ENCODE results near the gene FN1. TPM values are rescaled to one million over a fixed set of nuclear protein-coding genes. Genes with fewer than 3 reads are reported as not detected.

Gene FN1
- total RNA-seq, 2 donors from 2014 or later: 0.16 to 0.62 TPM

DNA sequence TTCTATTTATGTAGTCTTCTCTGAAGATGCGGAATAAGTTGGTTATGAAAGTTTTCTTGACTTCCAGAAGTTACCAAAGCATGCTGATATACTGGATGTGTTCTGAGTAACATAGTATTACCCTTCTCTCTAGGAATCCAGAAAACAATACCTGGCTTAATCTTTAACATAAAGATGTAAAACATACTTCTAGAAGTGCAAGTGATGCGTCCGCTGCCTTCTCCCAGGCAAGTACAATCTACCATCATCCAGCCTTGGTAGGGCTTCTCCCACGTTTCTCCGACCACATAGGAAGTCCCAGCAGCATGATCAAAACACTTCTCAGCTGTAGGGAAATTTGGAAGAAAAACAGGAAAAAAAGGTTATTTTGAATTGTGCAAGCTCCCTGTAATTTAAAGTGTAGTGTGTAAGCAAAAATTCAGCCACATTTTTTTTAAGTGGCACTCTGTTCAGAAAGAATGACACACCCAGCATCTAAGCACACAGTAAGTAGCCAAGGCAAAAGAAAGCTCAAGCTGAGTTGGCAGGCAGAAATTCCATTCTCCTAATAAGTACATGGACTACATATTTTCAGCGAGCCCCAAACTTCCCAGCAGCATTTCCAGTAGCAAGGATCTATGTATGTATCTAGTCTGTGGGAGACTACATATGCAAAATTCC, 5.2 kb downstream of the FN1 start:
- Mint-ChIP-seq H3K36me3 (peaks cover 0 to 4% of the 10 kb centered on the region in 2 donors), H3K9me3 (no peaks in the 10 kb centered on the region), H3K27ac (no peak overlapping the region)
- ATAC-seq (no peak), DNase-seq (ENCODE audit: low spot score in 2 of 2) (no peak)

DNA sequence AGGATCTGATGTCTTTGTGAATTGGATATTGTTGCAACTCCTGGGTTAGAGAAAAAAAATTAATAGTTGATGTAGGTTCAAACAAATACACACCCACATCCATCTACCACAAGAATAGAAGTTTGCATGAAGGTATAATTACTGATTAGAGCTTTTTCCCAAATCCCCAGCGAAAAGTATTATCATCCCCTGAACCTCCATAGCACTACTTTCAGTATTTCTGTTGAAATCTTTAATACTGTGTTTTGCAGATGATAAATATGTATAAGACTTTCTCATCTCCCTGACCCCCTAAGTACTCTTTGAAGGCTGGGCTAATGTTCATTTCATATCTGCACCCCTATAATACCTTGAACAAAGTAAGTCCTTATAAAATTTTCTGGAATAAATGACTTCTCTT, 6.4 kb downstream of the FN1 start:
- Mint-ChIP-seq H3K9me3 (no peaks in the 10 kb centered on the region), H3K27ac (no peak overlapping the region), H3K36me3 (no peaks in the 10 kb centered on the region)
- no peak for ATAC-seq
- DNase-seq (ENCODE audit: low spot score in 2 of 2): no peak

DNA sequence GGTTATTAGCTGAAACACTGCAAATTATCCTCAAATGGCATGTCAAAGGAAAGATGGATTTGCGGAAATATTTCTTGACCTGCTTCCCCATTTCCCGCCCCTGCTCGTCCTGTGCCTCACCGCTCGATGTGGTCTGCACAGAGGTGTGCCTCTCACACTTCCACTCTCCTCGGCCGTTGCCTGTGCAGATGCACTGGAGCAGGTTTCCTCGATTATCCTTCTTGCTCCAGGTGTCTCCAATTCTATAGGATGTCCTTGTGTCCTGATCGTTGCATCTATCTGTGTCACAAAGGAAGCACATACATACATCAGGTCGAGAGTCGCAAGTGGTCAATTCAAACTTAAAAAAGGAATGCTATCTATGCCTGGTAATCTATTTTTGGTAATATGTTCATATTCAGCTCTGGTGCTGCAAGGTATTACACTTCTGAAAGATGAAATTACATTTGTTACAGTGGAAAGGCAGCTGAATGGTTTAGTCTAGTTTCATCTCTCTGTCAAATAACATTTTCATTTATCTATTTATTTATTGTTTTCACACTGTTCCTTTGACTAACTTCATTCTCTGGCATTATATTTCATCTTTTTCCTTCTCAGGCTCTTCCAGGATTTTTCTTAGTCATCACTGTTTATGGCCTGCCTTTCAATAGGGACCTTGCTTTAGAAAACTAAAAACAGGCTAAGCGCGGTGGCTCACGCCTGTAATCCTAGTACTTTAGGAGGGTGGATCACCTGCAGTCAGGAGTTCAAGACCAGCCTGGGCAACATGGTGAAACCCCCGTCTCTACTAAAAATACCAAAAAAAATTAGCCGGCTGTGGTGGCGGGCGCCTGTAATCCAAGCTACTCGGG, 7.6 kb downstream of the FN1 start:
- ATAC-seq: no peak
- H3K36me3 Mint-ChIP-seq: no peaks in the 10 kb centered on the region
- no peaks in the 10 kb centered on the region for H3K9me3 Mint-ChIP-seq
- no peak overlapping the region for H3K27ac Mint-ChIP-seq
- no peak for DNase-seq (ENCODE audit: low spot score in 2 of 2)

DNA sequence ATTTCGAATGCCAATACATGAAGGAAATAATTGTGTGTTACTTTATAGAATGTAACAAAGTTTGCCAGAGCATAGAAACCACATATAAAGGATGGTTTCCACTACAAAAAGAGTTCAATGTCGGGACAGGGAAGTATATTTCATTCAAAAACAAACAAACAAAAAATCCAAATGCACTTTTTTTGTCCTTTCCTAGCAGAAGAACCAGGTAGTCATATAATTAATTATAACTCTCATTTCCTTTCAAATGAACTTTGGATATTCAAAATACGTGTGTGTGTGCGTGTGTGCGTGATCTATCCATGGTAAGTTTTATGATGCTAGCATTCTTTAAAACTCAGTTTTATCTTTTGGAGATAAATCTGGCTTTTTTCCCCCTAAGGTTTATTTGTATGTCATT, 8.3 kb downstream of the FN1 start:
- DNase-seq (ENCODE audit: low spot score in 2 of 2): no peak
- no peaks in the 10 kb centered on the region for H3K9me3 Mint-ChIP-seq
- no peaks in the 10 kb centered on the region for H3K36me3 Mint-ChIP-seq
- no peak overlapping the region for H3K27ac Mint-ChIP-seq
- no peak for ATAC-seq

DNA sequence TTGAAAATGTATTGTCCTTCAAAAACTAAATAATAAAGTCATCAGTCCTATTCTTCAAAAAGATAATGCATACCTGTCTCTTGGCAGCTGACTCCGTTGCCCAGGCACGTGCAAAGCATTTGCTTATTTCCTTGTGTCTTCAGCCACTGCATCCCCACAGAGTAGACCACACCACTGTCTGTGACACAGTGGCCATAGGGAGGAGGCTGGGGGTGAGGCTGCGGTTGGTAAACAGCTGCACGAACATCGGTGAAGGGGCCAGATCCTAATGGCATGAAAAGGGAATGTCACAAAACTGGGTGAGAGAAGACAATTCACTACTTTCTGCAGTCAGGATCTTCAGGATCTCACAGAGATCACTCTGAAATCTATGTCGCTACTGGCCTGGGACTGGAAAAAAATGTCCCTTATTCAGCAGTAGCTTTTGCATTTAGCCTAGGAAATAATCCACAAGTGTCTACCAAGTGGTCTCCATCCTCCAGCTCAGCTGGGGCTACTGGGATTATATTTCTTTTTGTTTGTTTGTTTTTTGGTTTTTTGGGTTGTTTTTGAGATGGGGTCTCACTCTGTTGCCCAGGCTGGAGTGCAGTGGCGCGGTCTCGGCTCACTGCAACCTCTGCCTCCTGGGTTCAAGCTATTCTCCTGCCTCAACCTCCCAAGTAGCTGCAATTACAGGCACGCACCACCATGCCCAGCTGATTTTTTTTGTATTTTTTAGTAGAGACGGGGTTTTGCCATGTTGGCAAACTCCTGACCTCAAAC, 10.7 kb downstream of the FN1 start:
- DNase-seq (ENCODE audit: low spot score in 2 of 2) (no peak), ATAC-seq (no peak)
- no peaks in the 10 kb centered on the region for H3K36me3 Mint-ChIP-seq
- no peak overlapping the region for H3K27ac Mint-ChIP-seq
- H3K9me3 Mint-ChIP-seq: no peaks in the 10 kb centered on the region

DNA sequence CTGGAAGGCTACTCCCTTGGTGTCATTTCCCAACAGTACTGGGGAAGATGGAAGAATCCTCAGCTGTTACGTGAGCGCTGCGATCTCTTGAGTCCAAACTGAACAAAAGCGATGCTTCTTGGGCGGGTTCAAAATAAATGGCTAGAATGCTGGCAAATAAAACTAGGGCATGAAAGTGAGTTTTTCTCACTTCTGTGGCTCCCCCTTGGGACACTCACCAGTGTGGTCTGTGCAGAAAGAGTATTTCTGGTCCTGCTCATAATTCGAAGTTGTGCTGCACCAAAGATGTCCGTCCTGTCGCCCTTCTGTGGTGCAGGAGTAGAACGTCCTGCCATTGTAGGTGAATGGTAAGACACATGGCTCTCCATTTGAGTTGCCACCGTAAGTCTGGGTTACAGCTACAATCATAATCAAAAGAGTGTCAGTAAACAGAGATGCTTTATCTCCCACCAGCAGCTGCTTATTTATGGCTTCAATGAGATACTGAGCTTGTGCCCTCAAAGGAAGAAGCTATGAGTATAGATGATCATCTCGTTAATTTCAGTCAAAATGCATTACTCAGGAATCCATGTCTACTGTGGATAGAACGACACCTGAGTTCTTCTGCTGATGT, 11.8 kb downstream of the FN1 start:
- DNase-seq (ENCODE audit: low spot score in 2 of 2) (no peak), ATAC-seq (no peak)
- Mint-ChIP-seq H3K27ac (no peak overlapping the region), H3K36me3 (no peaks in the 10 kb centered on the region), H3K9me3 (no peaks in the 10 kb centered on the region)

DNA sequence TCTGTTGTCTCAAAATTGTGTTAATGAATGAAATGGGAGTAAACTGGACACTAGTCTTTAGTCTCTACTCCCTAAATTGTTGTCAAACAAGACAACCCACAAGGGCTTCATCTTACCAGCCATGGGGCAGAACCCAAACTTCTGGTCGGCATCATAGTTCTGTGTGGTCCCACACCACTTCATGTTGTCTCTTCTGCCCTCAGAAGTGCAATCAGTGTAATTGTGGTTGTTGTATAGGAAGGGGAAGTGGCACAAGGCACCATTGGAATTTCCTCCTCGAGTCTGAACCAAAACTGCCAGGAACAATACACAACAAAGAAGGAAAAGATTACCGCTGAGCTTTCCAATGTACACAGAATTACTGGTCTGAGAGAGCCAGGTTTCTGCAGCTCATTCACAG, 12.6 kb downstream of the FN1 start:
- no peak for DNase-seq (ENCODE audit: low spot score in 2 of 2)
- Mint-ChIP-seq H3K9me3 (no peaks in the 10 kb centered on the region), H3K27ac (no peak overlapping the region), H3K36me3 (no peaks in the 10 kb centered on the region)
- no peak for ATAC-seq

DNA sequence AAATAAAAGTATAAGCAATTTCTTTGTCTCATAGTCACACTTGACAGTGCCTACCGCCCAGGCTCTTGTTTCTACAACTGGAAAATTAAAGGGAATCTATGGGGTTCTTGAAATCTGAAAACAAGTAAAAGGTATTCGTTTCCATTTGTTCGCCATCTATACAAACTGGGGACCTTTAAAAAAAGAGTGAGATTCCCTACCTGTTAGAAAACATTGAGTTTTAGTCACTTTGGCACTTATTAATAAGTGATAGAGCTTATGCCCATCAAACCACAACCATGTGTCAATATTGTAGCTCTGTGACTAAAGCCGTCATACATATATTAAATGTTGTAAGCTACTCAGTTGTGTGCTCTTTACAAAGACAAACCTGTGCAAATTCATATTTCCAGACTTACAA, 13.2 kb downstream of the FN1 start:
- ATAC-seq: no peak
- no peak overlapping the region for H3K27ac Mint-ChIP-seq
- no peaks in the 10 kb centered on the region for H3K9me3 Mint-ChIP-seq
- no peaks in the 10 kb centered on the region for H3K36me3 Mint-ChIP-seq
- DNase-seq (ENCODE audit: low spot score in 2 of 2): no peak

DNA sequence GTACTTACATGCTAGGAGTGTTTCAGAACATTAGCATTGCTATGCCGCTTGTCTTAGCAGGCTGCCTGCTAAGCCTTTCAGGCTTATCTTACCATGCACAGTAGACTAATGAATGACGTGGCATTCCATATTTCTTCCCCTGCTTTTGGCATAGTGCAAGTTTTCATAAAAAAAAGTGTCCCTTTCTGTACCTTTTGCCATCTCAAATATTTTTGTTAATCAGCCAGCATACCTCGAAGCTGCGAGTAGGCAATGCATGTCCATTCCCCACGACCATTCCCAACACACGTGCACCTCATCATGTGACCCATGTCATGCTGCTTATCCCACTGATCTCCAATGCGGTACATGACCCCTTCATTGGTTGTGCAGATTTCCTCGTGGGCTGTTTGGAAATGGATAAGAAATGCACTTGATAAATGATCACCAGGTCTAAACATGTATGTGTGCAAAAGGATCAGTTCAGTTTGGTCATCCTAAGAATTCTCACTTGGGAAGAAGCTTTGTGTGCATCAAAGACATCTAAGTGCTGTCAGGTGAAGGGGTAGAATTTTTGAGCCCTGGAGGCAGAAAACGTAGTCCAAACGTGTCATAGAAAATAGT, 13.9 kb downstream of the FN1 start:
- no peak overlapping the region for H3K27ac Mint-ChIP-seq
- ATAC-seq: no peak
- H3K36me3 Mint-ChIP-seq: no peaks in the 10 kb centered on the region
- H3K9me3 Mint-ChIP-seq: no peaks in the 10 kb centered on the region
- DNase-seq (ENCODE audit: low spot score in 2 of 2): no peak

DNA sequence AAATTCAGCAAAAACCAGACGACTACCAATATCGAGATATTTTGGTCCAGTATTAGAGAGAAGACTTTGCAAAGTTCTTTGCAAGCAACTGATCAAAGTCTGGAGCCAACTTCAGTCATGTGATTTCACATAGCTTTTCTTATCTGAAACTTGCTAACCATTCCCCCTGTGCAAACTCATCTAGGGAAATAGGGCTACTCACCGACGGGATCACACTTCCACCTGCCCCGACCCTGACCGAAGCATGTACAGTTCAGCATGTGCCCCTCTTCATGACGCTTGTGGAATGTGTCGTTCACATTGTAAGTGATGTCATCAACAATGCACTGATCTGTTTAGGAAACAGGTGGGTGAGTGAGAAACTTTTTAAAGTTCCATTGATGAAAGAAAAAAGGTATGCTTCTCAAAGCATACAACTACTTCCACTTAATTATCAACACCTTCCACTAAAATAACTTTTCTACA, 15.4 kb downstream of the FN1 start:
- no peak overlapping the region for H3K27ac Mint-ChIP-seq
- DNase-seq (ENCODE audit: low spot score in 2 of 2): no peak
- no peak for ATAC-seq
- no peaks in the 10 kb centered on the region for H3K9me3 Mint-ChIP-seq
- no peaks in the 10 kb centered on the region for H3K36me3 Mint-ChIP-seq

DNA sequence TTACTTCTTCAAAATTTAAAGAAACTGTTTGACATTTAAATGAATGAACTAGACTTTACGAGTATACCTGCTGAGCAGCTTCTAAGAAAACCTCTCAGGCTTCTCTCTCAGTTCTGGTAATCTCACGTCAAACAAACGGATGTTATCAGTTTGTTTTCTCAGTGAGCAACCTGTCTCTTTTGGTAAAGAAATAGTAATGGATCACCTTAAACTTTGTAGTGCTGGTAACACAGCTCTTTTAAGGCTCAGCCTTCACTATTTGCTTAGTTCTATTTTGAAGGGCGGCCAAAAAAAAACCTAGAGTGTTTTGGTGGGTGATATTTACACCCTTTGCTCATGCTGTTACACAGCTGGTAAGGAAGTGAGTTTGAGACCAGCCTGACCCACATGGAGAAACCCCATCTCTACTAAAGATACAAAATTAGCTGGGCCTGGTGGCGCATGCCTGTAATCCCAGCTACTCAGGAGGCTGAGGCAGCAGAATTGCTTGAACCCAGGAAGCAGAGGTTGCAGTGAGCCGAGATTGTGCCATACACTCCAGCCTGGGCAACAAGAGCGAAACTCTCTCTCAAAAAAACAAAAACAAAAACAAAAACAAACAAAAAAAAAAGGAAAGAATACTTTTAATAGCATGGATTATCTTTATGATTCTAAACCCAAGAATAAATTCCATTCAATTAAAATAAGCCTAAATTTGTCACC, 15.9 kb downstream of the FN1 start:
- H3K27ac Mint-ChIP-seq: no peak overlapping the region
- H3K9me3 Mint-ChIP-seq: no peaks in the 10 kb centered on the region
- ATAC-seq (no peak), DNase-seq (ENCODE audit: low spot score in 2 of 2) (no peak)
- no peaks in the 10 kb centered on the region for H3K36me3 Mint-ChIP-seq

DNA sequence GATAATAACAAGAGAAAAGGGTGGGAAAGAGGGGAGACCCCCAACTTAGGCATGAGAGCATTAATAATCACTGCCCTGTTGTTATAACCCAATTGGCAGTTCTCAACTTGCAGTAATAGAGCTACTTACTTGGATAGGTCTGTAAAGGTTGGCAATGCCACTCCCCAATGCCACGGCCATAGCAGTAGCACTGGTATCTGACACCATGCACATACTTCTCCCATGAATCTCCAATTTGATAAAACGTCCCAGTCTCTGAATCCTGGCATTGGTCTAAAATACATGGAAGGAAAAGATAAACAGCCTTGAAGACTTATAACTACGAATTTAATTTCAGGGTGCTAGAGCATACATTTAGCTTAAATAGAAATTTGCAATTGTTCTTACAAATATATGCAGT, 16.8 kb downstream of the FN1 start:
- DNase-seq (ENCODE audit: low spot score in 2 of 2) (no peak), ATAC-seq (no peak)
- Mint-ChIP-seq H3K9me3 (no peaks in the 10 kb centered on the region), H3K27ac (no peak overlapping the region), H3K36me3 (no peaks in the 10 kb centered on the region)

DNA sequence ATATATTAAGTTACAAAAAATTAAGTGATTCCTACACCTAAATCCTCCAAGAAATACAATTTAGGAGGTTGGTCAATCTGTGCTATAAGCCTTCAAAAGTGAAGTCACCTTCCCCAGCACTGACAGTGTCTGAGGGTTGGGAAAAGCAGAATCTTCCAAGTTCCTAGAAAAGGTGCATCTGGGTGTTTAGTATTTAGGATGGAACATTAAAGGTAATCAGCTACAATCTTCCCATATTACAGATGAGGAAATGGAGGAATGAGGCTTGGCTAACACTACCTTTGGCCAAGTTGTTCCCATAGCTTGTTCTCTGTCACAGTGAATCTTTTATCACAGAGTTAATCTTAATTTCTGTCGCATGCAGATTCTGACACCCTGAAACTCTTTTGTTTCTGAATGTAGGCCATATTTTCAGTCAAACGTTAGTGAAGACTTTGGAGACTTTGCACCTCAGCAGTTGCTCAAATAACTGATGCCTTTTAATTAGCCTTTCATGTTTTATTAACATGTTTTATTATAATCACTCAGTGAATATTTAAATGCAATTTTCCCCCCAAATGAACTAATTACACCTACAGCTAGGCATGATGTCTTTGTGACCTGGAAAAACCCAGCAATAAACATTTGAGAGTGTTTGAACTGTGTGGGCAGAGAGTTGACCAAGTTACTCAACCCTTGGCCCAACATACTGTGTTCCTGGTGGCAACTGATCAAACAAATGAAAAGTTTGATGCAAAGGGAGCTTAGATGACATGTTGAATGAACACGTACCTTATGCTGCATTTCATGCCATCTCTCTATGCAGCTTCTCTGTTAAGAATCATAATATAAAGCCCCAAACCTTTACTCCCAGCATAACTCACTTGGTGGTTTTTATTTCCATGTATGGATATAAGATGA, 17.6 kb downstream of the FN1 start:
- ATAC-seq (no peak), DNase-seq (ENCODE audit: low spot score in 2 of 2) (no peak)
- Mint-ChIP-seq H3K9me3 (no peaks in the 10 kb centered on the region), H3K36me3 (no peaks in the 10 kb centered on the region), H3K27ac (no peak overlapping the region)

DNA sequence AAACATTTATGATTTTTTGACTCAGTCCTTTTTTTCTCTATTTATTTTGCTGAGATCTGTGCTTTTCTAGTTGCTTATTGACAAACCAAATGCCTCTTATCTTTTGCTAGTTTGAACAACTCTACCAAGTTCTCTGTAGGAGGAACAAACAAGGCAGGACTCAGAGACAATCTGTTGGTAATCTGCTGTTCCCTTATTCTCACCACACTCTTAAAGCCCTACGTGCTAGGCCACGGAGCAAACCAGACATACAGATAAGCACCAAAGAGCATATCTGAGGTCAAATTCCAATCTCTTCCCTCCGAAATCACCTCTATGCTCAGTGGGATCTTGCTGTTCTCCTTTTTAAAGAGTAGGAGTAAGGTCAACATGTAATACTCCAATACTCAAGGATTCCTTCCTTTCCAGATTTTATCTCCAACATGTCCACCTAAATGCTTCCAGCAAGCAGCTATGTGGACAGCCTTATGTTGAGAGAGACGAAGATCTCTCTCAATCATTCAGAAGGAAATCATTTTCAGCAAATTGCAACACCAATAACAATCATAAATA, 18.4 kb downstream of the FN1 start:
- no peaks in the 10 kb centered on the region for H3K36me3 Mint-ChIP-seq

DNA sequence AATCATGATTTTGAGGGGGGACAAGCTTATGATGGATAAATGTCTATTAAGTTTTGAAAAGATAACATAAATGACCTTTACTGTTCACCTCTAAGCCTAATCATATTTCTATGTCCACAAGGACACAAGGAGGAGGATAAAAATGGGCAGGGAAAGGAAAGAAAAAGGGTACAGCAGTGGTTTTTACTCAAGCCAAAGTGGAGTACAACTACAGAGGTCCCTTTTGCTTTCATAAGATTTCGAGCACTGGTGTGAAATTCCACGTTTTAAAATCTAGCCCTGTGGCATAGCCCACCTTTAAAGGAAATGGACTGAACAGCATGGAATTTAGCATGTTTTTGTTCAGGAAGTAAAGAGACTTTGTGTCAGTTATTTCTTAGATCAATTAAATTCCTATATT, 19.2 kb downstream of the FN1 start:
- no peak for DNase-seq (ENCODE audit: low spot score in 2 of 2)
- no peaks in the 10 kb centered on the region for H3K36me3 Mint-ChIP-seq
- H3K9me3 Mint-ChIP-seq: no peaks in the 10 kb centered on the region
- no peak for ATAC-seq
- no peak overlapping the region for H3K27ac Mint-ChIP-seq

More for the DNA sequence above, 18.4 kb downstream of the FN1 start:
- no peak for DNase-seq (ENCODE audit: low spot score in 2 of 2)
- no peak for ATAC-seq
- Mint-ChIP-seq H3K27ac (no peak overlapping the region), H3K9me3 (no peaks in the 10 kb centered on the region)

Data from activated naive CD4-positive, alpha-beta T cell treated with anti-CD3 and anti-CD28 coated beads, Interleukin-2, amount 50 U/mL, for 72 hours (primary cell).